ENCODE data around the gene KCNH4. TPM values are rescaled to one million over a fixed set of nuclear protein-coding genes. Genes with fewer than 3 reads are reported as not detected.

The KCNH4 gene
- polyA plus RNA-seq, 1 donor (not counting 4 experiments of a cell fraction or from before 2014, with no cell fraction given), result not detected

GRCh38 chr17:42110301-42111264 is 70.4 kb downstream of the KCNH4 start:
- no peaks in the 10 kb centered on the region for H3K27me3 ChIP-seq (ENCODE audit: control insufficient read depth, extremely low read depth, insufficient read depth, low read length)
- no peak overlapping the region for H3K27ac ChIP-seq (ENCODE audit: control insufficient read depth, insufficient read depth, low read length)
- H3K4me1 ChIP-seq (ENCODE audit: control insufficient read depth, extremely low read depth, insufficient read depth, low read length), result peaks cover 28% of the 10 kb centered on the region
- H3K4me2 ChIP-seq (ENCODE audit: control insufficient read depth, extremely low read depth, insufficient read depth, low read depth, low read length), result no peak overlapping the region
- H2AFZ ChIP-seq (ENCODE audit: control insufficient read depth, low read length), result no peak overlapping the region
- FAIRE-seq, result no peak
- no peaks in the 10 kb centered on the region for H3K9me1 ChIP-seq (ENCODE audit: control insufficient read depth, extremely low read depth, insufficient read depth, low read length)
- no peaks in the 10 kb centered on the region for H4K20me1 ChIP-seq (ENCODE audit: control insufficient read depth, extremely low read depth, insufficient read depth, low read length)
- H3K9me3 ChIP-seq (ENCODE audit: control insufficient read depth, low read depth, low read length), result no peaks in the 10 kb centered on the region
- TF ChIP-seq, protein P1, sequence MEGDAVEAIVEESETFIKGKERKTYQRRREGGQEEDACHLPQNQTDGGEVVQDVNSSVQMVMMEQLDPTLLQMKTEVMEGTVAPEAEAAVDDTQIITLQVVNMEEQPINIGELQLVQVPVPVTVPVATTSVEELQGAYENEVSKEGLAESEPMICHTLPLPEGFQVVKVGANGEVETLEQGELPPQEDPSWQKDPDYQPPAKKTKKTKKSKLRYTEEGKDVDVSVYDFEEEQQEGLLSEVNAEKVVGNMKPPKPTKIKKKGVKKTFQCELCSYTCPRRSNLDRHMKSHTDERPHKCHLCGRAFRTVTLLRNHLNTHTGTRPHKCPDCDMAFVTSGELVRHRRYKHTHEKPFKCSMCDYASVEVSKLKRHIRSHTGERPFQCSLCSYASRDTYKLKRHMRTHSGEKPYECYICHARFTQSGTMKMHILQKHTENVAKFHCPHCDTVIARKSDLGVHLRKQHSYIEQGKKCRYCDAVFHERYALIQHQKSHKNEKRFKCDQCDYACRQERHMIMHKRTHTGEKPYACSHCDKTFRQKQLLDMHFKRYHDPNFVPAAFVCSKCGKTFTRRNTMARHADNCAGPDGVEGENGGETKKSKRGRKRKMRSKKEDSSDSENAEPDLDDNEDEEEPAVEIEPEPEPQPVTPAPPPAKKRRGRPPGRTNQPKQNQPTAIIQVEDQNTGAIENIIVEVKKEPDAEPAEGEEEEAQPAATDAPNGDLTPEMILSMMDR (optimal IDR thresholded peaks at IDR 0.05 in 1 of 3, IDR thresholded peaks at IDR 0.05 in 1 of 3, conservative IDR thresholded peaks at IDR 0.05 in 1 of 3; ENCODE audit: extremely low read depth in 1 of 3, insufficient read depth in 2 of 3, low read length in 3 of 3), result no peak
- no peak for TF ChIP-seq EZH2 (IDR thresholded peaks at IDR 0.05; ENCODE audit: low read length)
- peaks cover 3 to 8% of the 10 kb centered on the region in 2 experiments for H3K36me3 ChIP-seq (ENCODE audit: control insufficient read depth in 2 of 2, extremely low read depth in 1 of 2, insufficient read depth in 2 of 2, low read length in 2 of 2)
- no peak overlapping the region for H3K4me3 ChIP-seq (ENCODE audit: control insufficient read depth in 2 of 3, extremely low read depth in 1 of 3, insufficient read depth in 2 of 3, low read depth in 1 of 3, low read length in 3 of 3)
- no peak for DNase-seq (ENCODE audit: low read depth, low spot score)
- dilution Hi-C loops (cut with MboI; ENCODE audit: extremely low pct_ligation_motif_present, low sequenced_read_pairs), result no loop called here
- H3K9ac ChIP-seq (ENCODE audit: control insufficient read depth, extremely low read depth, insufficient read depth, low read length), result no peak overlapping the region
- H3K79me2 ChIP-seq (ENCODE audit: control insufficient read depth, insufficient read depth, low read length), result no peaks in the 10 kb centered on the region

DNA sequence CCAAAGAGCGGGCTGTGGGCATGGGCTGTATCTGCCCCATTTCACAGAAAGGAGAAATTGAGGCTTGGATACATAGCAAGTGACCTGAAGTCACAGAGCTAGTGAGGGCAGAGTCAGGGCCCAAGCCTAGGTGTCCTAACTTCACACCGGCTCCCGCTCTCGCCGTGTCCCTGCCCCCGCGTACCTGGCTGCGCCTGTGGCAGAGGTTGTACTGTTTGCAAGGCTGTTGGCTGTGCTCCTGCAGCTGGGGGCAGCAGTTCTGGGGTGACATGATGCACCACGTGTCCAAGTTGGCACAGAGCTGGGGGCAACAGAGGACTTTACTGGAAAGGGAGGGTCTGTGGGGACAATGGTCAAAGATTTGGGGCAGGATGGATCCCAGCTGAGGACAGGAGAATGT is 71.9 kb downstream of the KCNH4 start:
- no peak overlapping the region for H3K27ac ChIP-seq (ENCODE audit: control insufficient read depth, insufficient read depth, low read length)
- dilution Hi-C loops (cut with MboI; ENCODE audit: extremely low pct_ligation_motif_present, low sequenced_read_pairs), result no loop called here
- DNase-seq (ENCODE audit: low read depth, low spot score), result no peak
- H2AFZ ChIP-seq (ENCODE audit: control insufficient read depth, low read length), result no peak overlapping the region
- H3K9me3 ChIP-seq (ENCODE audit: control insufficient read depth, low read depth, low read length), result no peaks in the 10 kb centered on the region
- H3K9me1 ChIP-seq (ENCODE audit: control insufficient read depth, extremely low read depth, insufficient read depth, low read length), result no peaks in the 10 kb centered on the region
- no peaks in the 10 kb centered on the region for H3K79me2 ChIP-seq (ENCODE audit: control insufficient read depth, insufficient read depth, low read length)
- no peak for FAIRE-seq
- no peak overlapping the region for H3K4me3 ChIP-seq (ENCODE audit: control insufficient read depth in 2 of 3, extremely low read depth in 1 of 3, insufficient read depth in 2 of 3, low read depth in 1 of 3, low read length in 3 of 3)
- peaks cover 24% of the 10 kb centered on the region for H3K4me1 ChIP-seq (ENCODE audit: control insufficient read depth, extremely low read depth, insufficient read depth, low read length)
- H3K4me2 ChIP-seq (ENCODE audit: control insufficient read depth, extremely low read depth, insufficient read depth, low read depth, low read length), result no peak overlapping the region
- TF ChIP-seq, protein P1 (optimal IDR thresholded peaks at IDR 0.05 in 1 of 3, IDR thresholded peaks at IDR 0.05 in 1 of 3, conservative IDR thresholded peaks at IDR 0.05 in 1 of 3; ENCODE audit: extremely low read depth in 1 of 3, insufficient read depth in 2 of 3, low read length in 3 of 3), result no peak
- no peak for TF ChIP-seq EZH2 (IDR thresholded peaks at IDR 0.05; ENCODE audit: low read length)
- no peaks in the 10 kb centered on the region for H4K20me1 ChIP-seq (ENCODE audit: control insufficient read depth, extremely low read depth, insufficient read depth, low read length)
- no peak overlapping the region for H3K9ac ChIP-seq (ENCODE audit: control insufficient read depth, extremely low read depth, insufficient read depth, low read length)
- no peaks in the 10 kb centered on the region for H3K27me3 ChIP-seq (ENCODE audit: control insufficient read depth, extremely low read depth, insufficient read depth, low read length)
- H3K36me3 ChIP-seq (ENCODE audit: control insufficient read depth in 2 of 2, extremely low read depth in 1 of 2, insufficient read depth in 2 of 2, low read length in 2 of 2), result peaks cover 0 to 6% of the 10 kb centered on the region in 2 experiments
